ENCODE measurements around the gene AGO3. TPM values are rescaled to one million over a fixed set of nuclear protein-coding genes. Genes with fewer than 3 reads are reported as not detected.

Gene AGO3
- total RNA-seq, 2 experiments from 2014 or later, result 22.5 to 42.0 TPM

DNA sequence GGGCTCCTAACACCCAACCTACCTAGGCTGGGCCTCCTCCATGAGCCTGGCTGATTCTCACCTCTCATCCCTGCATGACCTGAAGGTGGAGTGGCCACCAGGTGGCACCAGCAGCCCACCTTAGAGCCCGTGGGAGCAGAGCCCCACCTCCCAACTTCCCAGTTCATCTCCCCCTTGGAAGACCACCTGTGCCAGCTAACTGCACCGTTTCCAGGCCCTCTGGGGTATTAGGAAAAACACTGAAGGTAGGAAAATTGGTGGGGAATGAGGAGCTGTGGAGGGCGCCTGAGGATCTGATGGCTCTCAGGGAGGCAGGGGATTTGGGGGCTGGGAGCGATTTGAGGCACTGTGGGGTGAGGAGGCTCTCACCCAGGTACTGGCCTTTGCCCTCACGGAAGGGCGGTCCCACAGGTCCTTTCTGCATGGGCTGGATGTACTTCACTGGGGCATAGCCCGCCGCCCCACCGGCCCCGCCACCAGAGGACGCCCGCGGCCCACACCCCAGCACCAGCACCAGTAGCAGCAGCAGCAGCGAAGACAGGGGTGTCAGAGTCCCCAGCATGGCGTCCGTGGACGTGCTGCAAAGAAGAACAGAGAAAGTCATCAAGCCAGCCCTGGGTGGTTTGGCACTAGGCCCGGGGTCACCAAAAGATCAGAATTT is 168.9 kb downstream of the AGO3 start:
- intact Hi-C loops (cut with micrococcal nuclease; ENCODE audit: unreplicated experiment), result loop anchor here (1.0 to 5.0 kb wide), 5 partner anchors 34 to 322 kb away; partner anchors contain the start of gene TRAPPC3
- POLR2A ChIA-PET, result no interaction called here

DNA sequence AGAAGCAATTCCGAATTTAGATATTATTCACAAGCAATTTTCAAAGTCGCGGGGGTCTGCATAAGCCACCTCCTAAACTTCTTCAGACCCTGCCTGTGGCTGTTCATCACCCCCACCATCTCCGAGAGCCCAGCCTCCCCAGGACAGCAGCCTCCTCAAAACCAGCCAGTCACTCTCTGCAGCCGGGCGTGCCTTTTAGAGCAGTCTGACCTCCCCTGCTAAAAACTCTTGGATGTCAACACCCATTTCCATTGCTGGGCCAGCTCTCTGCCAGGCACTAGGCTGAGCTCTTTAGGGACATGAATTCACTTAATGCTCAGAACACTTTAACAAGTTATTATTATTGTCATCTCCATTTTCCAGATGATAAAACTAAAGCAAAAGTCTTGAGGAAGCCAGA is 169.5 kb downstream of the AGO3 start:
- H3K9me2 ChIP-seq (ENCODE audit: insufficient read depth, low read length), result no peaks in the 10 kb centered on the region
- H3K4me3 ChIP-seq (ENCODE audit: low read depth, low read length, poor library complexity, severe bottlenecking), result no peak overlapping the region
- H3K79me2 ChIP-seq (ENCODE audit: insufficient read depth, low read depth, low read length), result no peaks in the 10 kb centered on the region
- H4K20me1 ChIP-seq (ENCODE audit: insufficient read depth, low read length), result no peaks in the 10 kb centered on the region
- intact Hi-C loops (cut with micrococcal nuclease; ENCODE audit: unreplicated experiment), result loop anchor here (1.0 to 5.0 kb wide), 2 partner anchors 47 to 185 kb away; partner anchors contain the start of gene TRAPPC3
- DNase-seq (ENCODE audit: low spot score), result no peak
- H2AFZ ChIP-seq (ENCODE audit: low read length), result no peak overlapping the region
- no peak overlapping the region for H3K27ac ChIP-seq (ENCODE audit: low read depth, low read length, poor library complexity, severe bottlenecking)
- POLR2A ChIA-PET, result no interaction called here
- H3K4me2 ChIP-seq (ENCODE audit: low read length), result no peak overlapping the region
- peaks cover 10% of the 10 kb centered on the region for H3K36me3 ChIP-seq (ENCODE audit: insufficient read depth, low read length)
- no TSS peak for BruUV-seq (replicated peaks)
- no peak for TF ChIP-seq EZH2phosphoT487 (IDR thresholded peaks at IDR 0.05; ENCODE audit: borderline replicate concordance, low read depth, low read length)
- TF ChIP-seq, protein P1, sequence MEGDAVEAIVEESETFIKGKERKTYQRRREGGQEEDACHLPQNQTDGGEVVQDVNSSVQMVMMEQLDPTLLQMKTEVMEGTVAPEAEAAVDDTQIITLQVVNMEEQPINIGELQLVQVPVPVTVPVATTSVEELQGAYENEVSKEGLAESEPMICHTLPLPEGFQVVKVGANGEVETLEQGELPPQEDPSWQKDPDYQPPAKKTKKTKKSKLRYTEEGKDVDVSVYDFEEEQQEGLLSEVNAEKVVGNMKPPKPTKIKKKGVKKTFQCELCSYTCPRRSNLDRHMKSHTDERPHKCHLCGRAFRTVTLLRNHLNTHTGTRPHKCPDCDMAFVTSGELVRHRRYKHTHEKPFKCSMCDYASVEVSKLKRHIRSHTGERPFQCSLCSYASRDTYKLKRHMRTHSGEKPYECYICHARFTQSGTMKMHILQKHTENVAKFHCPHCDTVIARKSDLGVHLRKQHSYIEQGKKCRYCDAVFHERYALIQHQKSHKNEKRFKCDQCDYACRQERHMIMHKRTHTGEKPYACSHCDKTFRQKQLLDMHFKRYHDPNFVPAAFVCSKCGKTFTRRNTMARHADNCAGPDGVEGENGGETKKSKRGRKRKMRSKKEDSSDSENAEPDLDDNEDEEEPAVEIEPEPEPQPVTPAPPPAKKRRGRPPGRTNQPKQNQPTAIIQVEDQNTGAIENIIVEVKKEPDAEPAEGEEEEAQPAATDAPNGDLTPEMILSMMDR (conservative IDR thresholded peaks at IDR 0.05; ENCODE audit: low read length), result no peak
- H3K4me1 ChIP-seq (ENCODE audit: insufficient read depth, low read length, poor library complexity, severe bottlenecking), result no peaks in the 10 kb centered on the region
- CTCF ChIA-PET (ENCODE audit: unreplicated experiment), result interaction anchor here (0.5 kb wide), 1 partner anchor 48 kb away, joined by 4 read pairs; no protein-coding TSS in a partner anchor
- no peaks in the 10 kb centered on the region for H3K9me3 ChIP-seq (ENCODE audit: low read length)

More for the DNA sequence above, 168.9 kb downstream of the AGO3 start:
- CTCF ChIA-PET (ENCODE audit: unreplicated experiment), result interaction anchor here (0.5 kb wide), 1 partner anchor 48 kb away, joined by 4 read pairs; no protein-coding TSS in a partner anchor
- no TSS peak for BruUV-seq (replicated peaks)
- no peak for TF ChIP-seq EZH2phosphoT487 (IDR thresholded peaks at IDR 0.05; ENCODE audit: borderline replicate concordance, low read depth, low read length)
- TF ChIP-seq, protein P1 (conservative IDR thresholded peaks at IDR 0.05; ENCODE audit: low read length), result peak; percentile 96
- no peaks in the 10 kb centered on the region for H3K4me1 ChIP-seq (ENCODE audit: insufficient read depth, low read length, poor library complexity, severe bottlenecking)
- no peaks in the 10 kb centered on the region for H3K79me2 ChIP-seq (ENCODE audit: insufficient read depth, low read depth, low read length)
- peaks cover 15% of the 10 kb centered on the region for H3K36me3 ChIP-seq (ENCODE audit: insufficient read depth, low read length)
- H3K4me2 ChIP-seq (ENCODE audit: low read length), result peak overlapping the region; percentile 10; the same call in 1 of the 2 replicates
- no peaks in the 10 kb centered on the region for H3K9me3 ChIP-seq (ENCODE audit: low read length)
- no peak overlapping the region for H3K27ac ChIP-seq (ENCODE audit: low read depth, low read length, poor library complexity, severe bottlenecking)
- H4K20me1 ChIP-seq (ENCODE audit: insufficient read depth, low read length), result no peaks in the 10 kb centered on the region
- H3K9me2 ChIP-seq (ENCODE audit: insufficient read depth, low read length), result no peaks in the 10 kb centered on the region
- no peak overlapping the region for H3K4me3 ChIP-seq (ENCODE audit: low read depth, low read length, poor library complexity, severe bottlenecking)
- DNase-seq (ENCODE audit: low spot score), result peak; percentile 77
- H2AFZ ChIP-seq (ENCODE audit: low read length), result no peak overlapping the region

- Histone ChIP-seq H3K9me2 (ENCODE audit: insufficient read depth, low read length) (no peaks in the 10 kb centered on the region), H4K20me1 (ENCODE audit: insufficient read depth, low read length) (no peaks in the 10 kb centered on the region), H3K4me1 (ENCODE audit: insufficient read depth, low read length, poor library complexity, severe bottlenecking) (no peaks in the 10 kb centered on the region), H2AFZ (ENCODE audit: low read length) (no peak overlapping the region), H3K36me3 (ENCODE audit: insufficient read depth, low read length) (no peaks in the 10 kb centered on the region), H3K9me3 (ENCODE audit: low read length) (no peaks in the 10 kb centered on the region), H3K4me2 (ENCODE audit: low read length) (no peak overlapping the region), H3K79me2 (ENCODE audit: insufficient read depth, low read depth, low read length) (no peaks in the 10 kb centered on the region), H3K4me3 (ENCODE audit: low read depth, low read length, poor library complexity, severe bottlenecking) (no peak overlapping the region), H3K27ac (ENCODE audit: low read depth, low read length, poor library complexity, severe bottlenecking) (no peak overlapping the region)
- no peak for DNase-seq (ENCODE audit: low spot score)
- no TSS peak for BruUV-seq (replicated peaks)
- CTCF ChIA-PET (ENCODE audit: unreplicated experiment), result no interaction called here
- intact Hi-C loops (cut with micrococcal nuclease; ENCODE audit: unreplicated experiment), result loop anchor here (5.0 kb wide), 1 partner anchor 46 kb away; the partner anchor contains the start of gene TRAPPC3
- TF ChIP-seq, protein P1 (conservative IDR thresholded peaks at IDR 0.05; ENCODE audit: low read length), result no peak
- TF ChIP-seq EZH2phosphoT487 (IDR thresholded peaks at IDR 0.05; ENCODE audit: borderline replicate concordance, low read depth, low read length), result no peak
- POLR2A ChIA-PET, result interaction anchor here (0.6 to 1.5 kb wide), 2 partner anchors 9 to 893 kb away, joined by 3 to 5 read pairs; no protein-coding TSS in a partner anchor
Measured at GRCh38 chr1:36101546-36101945, 170.6 kb downstream of the AGO3 start.
